ENCODE measurements around the gene DDX49. TPM values are rescaled to one million over a fixed set of nuclear protein-coding genes. Genes with fewer than 3 reads are reported as not detected.
"Not testable (repeated sequence)": the region's sequence is repeated elsewhere in the genome, so short reads cannot be mapped to it uniquely, and the experiment has no call there.

The DDX49 gene
- total RNA-seq, 4 donors from 2014 or later, result 47.0 to 80.7 (median 60.6) TPM

DNA sequence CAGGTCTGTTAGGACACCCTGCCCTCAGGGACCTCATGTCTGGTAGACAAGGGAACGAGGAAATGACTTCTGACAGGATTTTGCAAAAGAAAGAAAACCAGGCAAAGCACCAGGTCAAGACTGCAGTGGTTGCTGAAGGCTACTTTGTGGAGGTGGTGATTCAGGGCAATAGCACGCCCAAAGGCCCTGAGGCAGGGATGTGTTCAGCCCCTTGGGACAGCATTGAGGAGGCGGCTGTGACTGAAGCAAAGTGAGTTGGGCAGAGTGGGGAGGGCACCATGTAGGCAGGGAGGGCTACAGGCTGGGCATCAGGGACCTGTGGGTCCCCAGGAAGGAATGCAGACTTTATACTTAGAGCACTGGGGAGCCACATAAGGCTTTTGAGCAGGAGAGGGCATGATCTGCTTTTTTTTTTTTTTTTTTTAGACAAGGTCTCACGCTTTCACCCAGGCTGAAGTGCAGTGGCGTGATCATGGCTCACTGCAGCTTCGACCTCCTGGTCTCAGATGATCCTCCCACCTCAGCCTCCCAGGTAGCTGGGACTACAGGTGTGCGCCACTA, 32.3 kb downstream of the DDX49 start:
- Histone ChIP-seq H3K27ac (no peak overlapping the region), H3K4me1 (peaks cover 0 to 19% (median 6%) of the 10 kb centered on the region in 3 donors), H3K27me3 (peaks cover 0 to 22% (median 0%) of the 10 kb centered on the region in 4 donors), H3K9me3 (no peaks in the 10 kb centered on the region), H3K36me3 (no peaks in the 10 kb centered on the region), H3K4me3 (no peak overlapping the region)
- TF ChIP-seq POLR2A (IDR thresholded peaks at IDR 0.05) (no peak), CTCF (IDR thresholded peaks at IDR 0.05) (no peak)
- DNase-seq, result no peak
- 46 to 73% methylated on average over 5 to 6 of the region's 7 CpGs for WGBS, 2 donors
- intact Hi-C loops (cut with DNase I), result no loop called here

GRCh38 chr19:18952364-18953003, 33.0 kb downstream of the DDX49 start:
- H3K36me3 ChIP-seq; H3K9me3 ChIP-seq; H3K27ac ChIP-seq; DNase-seq; H3K4me3 ChIP-seq; intact Hi-C loops (cut with DNase I): not testable (repeated sequence)
- 30% methylated on average over 11 to 14 of the region's 17 CpGs for WGBS, 2 donors
- Histone ChIP-seq H3K4me1 (peaks cover 0 to 19% (median 6%) of the 10 kb centered on the region in 3 donors), H3K27me3 (peaks cover 0 to 20% (median 0%) of the 10 kb centered on the region in 4 donors)

GRCh38 chr19:18954094-18954493, 34.6 kb downstream of the DDX49 start:
- intact Hi-C loops (cut with DNase I), result no loop called here
- no peaks in the 10 kb centered on the region for H3K9me3 ChIP-seq
- DNase-seq, result no peak
- H3K4me1 ChIP-seq, result peaks cover 0 to 19% (median 6%) of the 10 kb centered on the region in 3 donors
- 85 to 89% methylated on average over 3 of the region's 3 CpGs for WGBS, 2 donors
- H3K36me3 ChIP-seq, result no peaks in the 10 kb centered on the region
- H3K27me3 ChIP-seq, result peaks cover 0 to 24% (median 0%) of the 10 kb centered on the region in 4 donors
- TF ChIP-seq CTCF (IDR thresholded peaks at IDR 0.05) (no peak), POLR2A (IDR thresholded peaks at IDR 0.05) (no peak)
- no peak overlapping the region for H3K27ac ChIP-seq
- H3K4me3 ChIP-seq, result no peak overlapping the region

DNA sequence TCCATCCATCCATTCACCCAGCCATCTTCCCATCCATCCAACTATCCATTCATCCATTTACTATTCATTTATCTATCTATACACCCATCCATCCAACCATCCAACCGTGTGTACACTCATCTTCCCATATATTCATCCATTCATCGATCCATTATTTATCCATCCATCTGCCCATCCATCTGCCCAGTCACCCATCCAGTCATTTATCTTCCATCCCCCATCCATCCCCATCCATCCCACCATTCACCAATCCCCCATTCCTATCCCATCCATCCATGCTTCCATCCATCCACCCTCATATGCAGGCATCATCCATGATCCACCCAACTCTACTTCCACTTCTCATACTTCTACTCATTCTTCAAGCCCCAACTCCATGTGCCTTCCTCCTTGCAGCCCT, 35.5 kb downstream of the DDX49 start:
- WGBS, 2 donors, result 93% methylated on average over 2 of the region's 2 CpGs
- no peak overlapping the region for H3K27ac ChIP-seq
- H3K27me3 ChIP-seq, result peaks cover 0 to 30% (median 0%) of the 10 kb centered on the region in 4 donors
- no peaks in the 10 kb centered on the region for H3K36me3 ChIP-seq
- no peak for DNase-seq
- no peaks in the 10 kb centered on the region for H3K9me3 ChIP-seq
- no peak for TF ChIP-seq CTCF (IDR thresholded peaks at IDR 0.05)
- TF ChIP-seq POLR2A (IDR thresholded peaks at IDR 0.05), result no peak
- H3K4me3 ChIP-seq, result no peak overlapping the region
- intact Hi-C loops (cut with DNase I), result no loop called here
- H3K4me1 ChIP-seq, result peaks cover 0 to 19% (median 6%) of the 10 kb centered on the region in 3 donors

DNA sequence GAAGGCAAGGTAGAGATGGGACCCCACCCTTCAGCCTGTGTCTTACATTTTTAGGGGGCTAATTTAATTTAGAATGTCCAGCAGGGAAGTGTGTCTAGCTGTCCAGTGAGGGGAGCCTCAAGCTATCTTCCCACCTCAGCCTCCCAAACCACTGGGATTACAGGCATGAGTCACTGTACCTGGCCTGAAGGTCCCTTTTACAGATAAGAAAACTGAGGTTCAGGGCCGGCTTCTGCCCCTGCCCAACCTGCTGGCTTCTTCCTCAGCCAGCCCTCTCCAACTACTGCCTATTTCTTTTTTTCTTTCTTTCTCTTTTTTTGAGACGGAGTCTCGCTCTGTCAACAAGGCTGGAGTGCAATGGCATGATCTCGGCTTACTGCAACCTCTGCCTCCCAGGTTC, 40.9 kb downstream of the DDX49 start:
- peaks cover 0 to 6% (median 0%) of the 10 kb centered on the region in 3 donors for H3K4me1 ChIP-seq
- H3K9me3 ChIP-seq, result no peaks in the 10 kb centered on the region
- intact Hi-C loops (cut with DNase I), result no loop called here
- H3K4me3 ChIP-seq, result no peak overlapping the region
- H3K27ac ChIP-seq, result no peak overlapping the region
- DNase-seq, result no peak
- WGBS, 2 donors, result 75 to 79% methylated on average over 3 to 4 of the region's 4 CpGs
- peaks cover 0 to 59% (median 0%) of the 10 kb centered on the region in 4 donors for H3K27me3 ChIP-seq
- TF ChIP-seq CTCF (IDR thresholded peaks at IDR 0.05) (no peak), POLR2A (IDR thresholded peaks at IDR 0.05) (no peak)
- no peaks in the 10 kb centered on the region for H3K36me3 ChIP-seq
